AG09319 (cell line): Measurements from ENCODE around the gene CTTNBP2NL.
"Not testable (repeated sequence)": the region's sequence is repeated elsewhere in the genome, so short reads cannot be mapped to it uniquely, and the experiment has no call there.

ENCODE experiments used
- DNase-seq: peaks from one replicate; pipeline ENCODE4 v3.0.0-alpha.2; 2010; ENCODE audit warnings: low read depth; ENCODE audit errors: extremely low read depth
- TF ChIP-seq, protein P1 (sequence below): IDR thresholded peaks from 2 replicates; pipeline ENCODE4 v1.5.1; 2011; ENCODE audit warnings: low read depth, mild to moderate bottlenecking, inconsistent platforms, low read length, moderate library complexity

CTTNBP2NL gene

DNA sequence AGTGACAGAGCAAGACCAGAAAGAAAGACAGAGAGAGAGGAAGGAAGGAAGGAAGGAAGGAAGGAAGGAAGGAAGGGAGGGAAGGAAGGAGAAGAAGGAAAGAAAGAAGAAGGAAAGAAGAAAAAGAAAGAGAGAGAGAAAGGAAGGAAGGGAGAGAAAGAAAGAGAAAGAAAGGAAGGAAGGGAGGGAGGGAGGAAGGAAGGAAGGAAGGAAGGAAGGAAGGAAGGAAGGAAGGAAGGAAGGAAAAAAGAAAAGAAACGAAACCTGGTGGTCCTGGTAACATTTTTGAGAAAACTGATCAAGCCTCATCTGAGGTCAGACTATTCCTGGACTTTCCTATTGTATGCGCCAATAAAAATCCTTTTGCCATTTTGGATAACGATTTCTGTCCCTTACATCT is 8.2 kb upstream of the CTTNBP2NL start:
- no peak for DNase-seq
- TF ChIP-seq, protein P1, sequence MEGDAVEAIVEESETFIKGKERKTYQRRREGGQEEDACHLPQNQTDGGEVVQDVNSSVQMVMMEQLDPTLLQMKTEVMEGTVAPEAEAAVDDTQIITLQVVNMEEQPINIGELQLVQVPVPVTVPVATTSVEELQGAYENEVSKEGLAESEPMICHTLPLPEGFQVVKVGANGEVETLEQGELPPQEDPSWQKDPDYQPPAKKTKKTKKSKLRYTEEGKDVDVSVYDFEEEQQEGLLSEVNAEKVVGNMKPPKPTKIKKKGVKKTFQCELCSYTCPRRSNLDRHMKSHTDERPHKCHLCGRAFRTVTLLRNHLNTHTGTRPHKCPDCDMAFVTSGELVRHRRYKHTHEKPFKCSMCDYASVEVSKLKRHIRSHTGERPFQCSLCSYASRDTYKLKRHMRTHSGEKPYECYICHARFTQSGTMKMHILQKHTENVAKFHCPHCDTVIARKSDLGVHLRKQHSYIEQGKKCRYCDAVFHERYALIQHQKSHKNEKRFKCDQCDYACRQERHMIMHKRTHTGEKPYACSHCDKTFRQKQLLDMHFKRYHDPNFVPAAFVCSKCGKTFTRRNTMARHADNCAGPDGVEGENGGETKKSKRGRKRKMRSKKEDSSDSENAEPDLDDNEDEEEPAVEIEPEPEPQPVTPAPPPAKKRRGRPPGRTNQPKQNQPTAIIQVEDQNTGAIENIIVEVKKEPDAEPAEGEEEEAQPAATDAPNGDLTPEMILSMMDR, result no peak

DNA sequence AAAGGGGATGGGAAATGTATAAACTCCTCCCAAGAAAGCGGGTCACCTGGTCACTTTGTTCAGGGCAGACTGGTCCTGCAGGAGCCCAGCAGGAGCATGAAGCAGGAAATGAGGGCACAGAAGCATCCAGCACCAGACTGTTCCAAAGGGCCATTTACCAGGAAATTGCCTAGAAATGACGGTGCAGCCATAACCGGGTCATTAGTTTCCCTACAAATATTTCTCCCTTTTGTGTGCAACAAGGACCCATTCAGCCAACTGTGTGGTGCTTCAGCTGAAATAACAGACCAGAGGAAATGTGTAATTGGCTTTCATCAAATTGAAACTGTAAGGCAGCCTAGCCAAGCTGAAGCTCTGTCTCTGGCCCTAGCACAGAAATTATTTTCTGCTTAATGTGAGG is 7.6 kb upstream of the CTTNBP2NL start:
- DNase-seq, result no peak
- TF ChIP-seq, protein P1, result no peak

DNA sequence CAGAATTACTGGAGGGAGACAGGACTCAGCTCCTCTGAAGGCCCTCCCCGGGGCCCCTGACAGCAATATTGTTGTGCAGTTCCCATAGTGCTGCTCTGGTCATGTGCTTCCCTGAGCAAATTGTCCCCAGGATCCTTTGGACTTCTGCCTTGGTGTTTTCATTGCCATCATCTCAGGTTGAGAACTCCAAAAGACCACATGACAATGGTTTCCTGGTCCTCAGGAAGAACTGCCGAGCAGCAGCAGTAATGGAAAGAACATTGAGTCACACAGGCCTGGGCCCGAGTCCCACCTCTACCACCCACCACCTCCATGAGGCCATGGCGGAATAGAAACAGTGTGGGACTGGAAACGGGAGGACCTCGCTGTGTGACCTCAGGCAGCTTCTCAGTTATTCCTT is 6.3 kb upstream of the CTTNBP2NL start:
- TF ChIP-seq, protein P1, result no peak
- DNase-seq, result no peak

DNA sequence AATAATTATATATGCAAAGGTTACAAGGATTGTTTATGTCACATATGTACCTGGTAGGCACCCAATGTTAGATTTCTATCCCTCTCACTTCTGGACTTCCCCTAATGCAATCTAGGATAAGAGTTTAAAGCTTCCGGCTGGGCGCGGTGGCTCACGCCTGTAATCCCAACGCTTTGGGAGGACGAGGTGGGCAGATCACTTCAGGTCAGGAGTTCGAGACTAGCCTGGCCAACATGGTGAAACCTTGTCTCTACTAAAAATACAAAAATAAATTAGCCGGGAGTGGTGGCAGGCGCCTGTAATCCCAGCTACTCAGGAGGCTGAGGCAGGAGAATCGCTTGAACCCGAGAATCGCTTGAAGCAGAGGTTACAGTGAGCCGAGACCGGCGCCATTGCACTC is 5.7 kb upstream of the CTTNBP2NL start:
- DNase-seq, result not testable (repeated sequence)

DNA sequence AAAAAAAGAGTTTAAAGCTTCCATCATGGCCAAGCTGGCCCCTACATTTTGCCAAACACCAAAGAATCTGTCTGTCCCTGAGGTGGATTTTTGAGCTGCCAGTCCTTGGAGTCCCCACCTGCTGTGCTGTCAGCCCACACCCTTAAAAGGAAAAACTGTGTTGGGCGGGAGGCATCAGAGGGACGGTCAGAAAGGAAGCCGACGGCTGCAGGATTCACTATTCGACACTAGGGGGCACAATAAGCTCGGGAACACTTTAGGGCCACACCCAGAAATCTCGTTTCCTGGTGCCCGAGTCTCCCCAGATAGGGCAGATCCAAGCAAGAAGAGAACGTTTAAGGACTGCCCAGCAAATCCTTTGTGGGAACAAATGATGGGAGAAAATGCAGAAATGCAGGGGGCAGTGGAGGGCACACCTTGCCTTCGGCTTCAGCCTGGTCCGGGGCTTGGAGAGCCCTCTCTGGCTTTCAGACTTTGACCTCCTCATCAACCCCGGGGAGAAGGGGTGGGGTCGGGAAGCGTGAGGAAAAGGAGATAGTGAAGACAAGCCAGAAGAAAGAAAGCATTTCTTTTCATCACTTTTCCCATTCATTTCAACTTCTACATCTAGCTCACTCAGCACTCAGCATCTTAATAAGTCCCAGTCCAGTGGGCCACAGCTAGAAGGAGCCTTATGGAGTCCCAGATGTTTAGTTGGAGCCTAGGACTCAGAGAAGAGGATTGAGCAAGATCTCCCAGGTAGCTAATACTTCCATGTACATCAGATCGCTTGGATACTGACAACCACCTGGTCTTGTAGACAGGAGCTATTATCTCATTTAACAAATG is 5.0 kb upstream of the CTTNBP2NL start:
- DNase-seq, result peak; percentile 81
- TF ChIP-seq, protein P1, result peak; percentile 91

DNA sequence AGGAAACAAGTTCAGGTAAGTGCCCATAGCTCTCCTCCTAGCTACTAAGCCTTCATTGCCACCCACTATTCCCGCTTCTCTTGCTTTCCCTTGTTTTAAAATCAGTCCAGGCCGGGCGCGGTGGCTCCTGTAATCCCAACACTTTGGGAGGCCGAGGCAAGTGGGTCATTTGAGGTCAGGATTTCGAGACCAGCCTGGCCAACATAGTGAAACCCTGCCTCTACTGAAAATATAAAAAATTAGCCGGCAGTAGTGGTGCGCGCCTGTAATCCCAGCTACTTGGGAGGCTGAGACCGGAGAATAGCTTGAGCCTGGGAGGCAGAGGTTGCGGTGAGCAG is 4.4 kb upstream of the CTTNBP2NL start:
- DNase-seq, result no peak

DNA sequence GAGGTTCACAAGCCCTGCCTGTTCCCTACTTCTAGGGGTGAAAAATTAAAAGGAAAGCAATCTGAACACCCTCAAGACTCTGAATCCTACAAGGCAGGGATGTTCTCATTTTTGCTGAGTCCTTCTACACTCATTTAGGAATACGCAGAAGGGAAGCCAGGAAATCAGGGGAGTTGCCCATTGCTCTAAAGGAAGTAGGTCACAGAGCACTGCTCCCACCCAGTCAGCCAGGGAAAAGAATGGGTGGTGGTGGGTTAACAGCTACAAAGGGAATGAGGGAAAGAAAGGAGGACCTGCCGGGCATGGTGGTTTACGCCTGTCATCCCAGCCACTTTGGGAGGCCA is 2.4 kb upstream of the CTTNBP2NL start:
- TF ChIP-seq, protein P1, result no peak
- DNase-seq, result no peak

More for the DNA sequence above, 4.4 kb upstream of the CTTNBP2NL start:
- TF ChIP-seq, protein P1, result no peak

DNA sequence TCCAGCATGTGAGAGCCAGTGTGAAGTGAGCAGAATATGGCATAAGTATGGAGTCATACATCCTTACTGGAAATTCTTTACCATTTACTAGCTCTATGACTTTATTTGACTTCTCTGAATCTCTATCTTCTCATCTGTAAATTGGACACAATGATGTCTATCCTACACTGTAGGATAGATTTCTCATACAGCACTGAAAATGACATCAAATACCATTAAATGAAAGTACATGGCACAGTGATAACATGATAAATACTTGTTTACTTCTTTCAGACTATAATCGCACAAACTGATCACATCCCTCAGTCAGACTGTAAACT is 1.3 kb upstream of the CTTNBP2NL start:
- TF ChIP-seq, protein P1, result no peak
- no peak for DNase-seq
